Measurements from ENCODE around the gene S100A16.
A peak's percentile ranks its signal among the peaks of the same experiment; 100 is the strongest.
"Not testable (repeated sequence)": the region's sequence is repeated elsewhere in the genome, so short reads cannot be mapped to it uniquely, and the experiment has no call there.

Gene S100A16

DNA sequence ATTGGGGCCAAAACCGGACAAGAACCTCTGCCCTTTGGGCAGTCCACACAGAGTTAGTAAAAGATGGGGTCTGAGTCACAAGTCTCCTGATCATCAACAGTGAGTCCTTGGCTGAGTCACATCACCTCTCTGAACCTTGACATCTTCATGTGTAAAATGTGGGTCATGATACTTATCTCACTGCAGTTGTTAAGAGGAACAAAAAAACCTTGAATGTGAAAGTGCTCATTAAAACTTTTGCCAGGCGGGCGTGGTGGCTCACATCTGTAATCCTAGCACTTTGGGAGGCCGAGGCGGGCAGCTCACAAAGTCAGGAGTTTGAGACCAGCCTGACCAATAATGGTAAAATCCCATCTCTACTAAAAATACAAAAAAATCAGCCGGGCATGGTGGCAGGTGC is 15.7 kb downstream of the S100A16 start:
- no peak for TF ChIP-seq CTCF (conservative IDR thresholded peaks at IDR 0.05)

GRCh38 chr1:153592748-153593147 is 20.2 kb downstream of the S100A16 start:
- H3K27ac ChIP-seq = peak overlapping the region; percentile 16; the same call in 1 of the 2 replicates

More for the DNA sequence above, 15.7 kb downstream of the S100A16 start:
- no peak overlapping the region for H3K27ac ChIP-seq

DNA sequence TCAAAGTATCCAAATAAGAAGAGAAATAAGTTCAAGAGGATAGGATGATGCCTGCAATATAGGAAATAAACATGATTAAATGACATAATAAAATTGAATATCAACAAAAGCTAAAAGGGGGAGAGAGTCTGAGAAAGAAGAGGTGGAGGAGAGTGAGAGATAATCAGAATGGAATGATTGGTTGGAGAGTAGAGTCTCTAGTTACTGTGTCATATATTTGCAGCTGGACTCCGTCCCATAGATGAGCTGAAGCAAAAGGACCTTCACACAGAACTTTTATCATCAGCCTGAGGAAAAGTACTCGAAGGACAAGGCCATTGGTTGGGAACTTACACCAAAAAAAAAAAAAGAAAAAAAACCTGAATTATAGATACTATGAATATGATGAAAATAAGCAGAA is 24.5 kb downstream of the S100A16 start:
- no peak overlapping the region for H3K27ac ChIP-seq
- no peak for TF ChIP-seq CTCF (conservative IDR thresholded peaks at IDR 0.05)

More at GRCh38 chr1:153592748-153593147, 20.2 kb downstream of the S100A16 start:
- TF ChIP-seq CTCF (conservative IDR thresholded peaks at IDR 0.05) = no peak

DNA sequence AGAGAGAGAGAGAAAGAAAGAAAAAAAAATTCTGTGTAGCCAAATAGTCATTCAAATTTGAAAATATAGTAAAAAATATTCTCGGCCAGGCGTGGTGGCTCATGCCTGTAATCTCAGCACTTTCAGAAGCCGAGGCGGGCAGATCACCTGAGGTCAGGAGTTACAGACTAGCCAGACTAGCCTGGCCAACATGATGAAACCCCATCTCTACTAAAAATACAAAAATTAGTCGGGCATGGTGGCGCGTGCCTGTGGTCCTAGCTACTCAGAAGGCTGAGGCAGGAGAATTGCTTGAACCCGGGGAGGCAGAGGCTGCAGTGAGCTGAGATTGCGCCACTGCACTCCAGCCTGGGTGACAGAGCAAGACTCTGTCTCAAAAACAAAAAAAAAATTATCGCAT is 24.9 kb downstream of the S100A16 start:
- not testable (repeated sequence) for H3K27ac ChIP-seq

DNA sequence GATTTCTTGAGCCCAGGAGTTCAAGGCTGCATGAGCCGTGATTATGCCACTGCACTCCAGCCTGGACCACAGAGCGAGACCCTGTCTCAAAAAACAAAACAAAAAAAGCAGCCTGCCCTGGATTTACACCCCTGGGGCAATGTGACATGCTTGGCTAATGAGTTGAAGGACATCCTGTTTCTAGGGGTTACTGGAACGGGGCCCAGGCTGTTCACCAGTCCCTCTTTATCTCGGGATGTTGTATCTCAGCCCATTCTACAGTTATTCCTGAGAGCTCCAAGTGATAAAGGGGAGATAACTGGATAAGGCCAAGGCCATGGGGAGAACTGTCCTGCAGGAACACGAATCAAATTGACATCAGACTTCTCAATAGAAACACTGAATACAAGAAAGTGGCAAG is 25.6 kb downstream of the S100A16 start:
- TF ChIP-seq CTCF (conservative IDR thresholded peaks at IDR 0.05) = no peak
- H3K27ac ChIP-seq = no peak overlapping the region

- H3K27ac ChIP-seq = no peak overlapping the region
- TF ChIP-seq CTCF (conservative IDR thresholded peaks at IDR 0.05) = no peak
Measured at GRCh38 chr1:153586347-153586746, 26.6 kb downstream of the S100A16 start.

DNA sequence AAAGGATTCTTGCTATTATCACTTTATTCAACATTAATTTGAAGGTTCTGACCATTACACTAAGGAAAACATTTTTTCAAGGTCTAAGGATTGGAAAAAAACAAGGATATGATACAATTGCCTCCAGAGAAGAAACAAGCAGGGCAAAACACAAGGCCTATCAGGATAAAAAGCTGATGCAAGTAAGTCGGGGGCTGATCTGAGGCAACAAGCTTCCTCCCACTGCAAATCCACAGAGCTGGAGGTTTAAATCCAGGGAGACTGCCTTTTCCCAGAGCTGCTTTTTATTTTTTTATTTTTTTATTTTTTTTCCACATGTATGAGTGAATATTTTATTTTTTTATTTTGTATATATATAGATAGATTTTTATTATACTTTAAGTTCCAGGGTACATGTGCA is 27.9 kb downstream of the S100A16 start:
- H3K27ac ChIP-seq = no peak overlapping the region
- TF ChIP-seq CTCF (conservative IDR thresholded peaks at IDR 0.05) = no peak

- no peak overlapping the region for H3K27ac ChIP-seq
- TF ChIP-seq CTCF (conservative IDR thresholded peaks at IDR 0.05) = no peak
Measured at GRCh38 chr1:153583976-153584375, 29.0 kb downstream of the S100A16 start.

DNA sequence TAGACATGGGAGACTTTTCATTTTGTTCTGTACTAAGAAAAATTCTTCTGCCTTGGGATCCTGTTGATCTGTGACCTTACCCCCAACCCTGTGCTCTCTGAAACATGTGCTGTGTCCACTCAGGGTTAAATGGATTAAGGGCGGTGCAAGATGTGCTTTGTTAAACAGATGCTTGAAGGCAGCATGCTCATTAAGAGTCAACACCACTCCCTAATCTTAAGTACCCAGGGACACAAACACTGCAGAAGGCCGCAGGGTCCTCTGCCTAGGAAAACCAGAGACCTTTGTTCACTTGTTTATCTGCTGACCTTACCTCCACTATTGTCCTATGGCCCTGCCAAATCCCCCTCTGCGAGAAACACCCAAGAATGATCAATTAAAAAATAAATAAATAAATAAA is 29.4 kb downstream of the S100A16 start:
- H3K27ac ChIP-seq = not testable (repeated sequence)

DNA sequence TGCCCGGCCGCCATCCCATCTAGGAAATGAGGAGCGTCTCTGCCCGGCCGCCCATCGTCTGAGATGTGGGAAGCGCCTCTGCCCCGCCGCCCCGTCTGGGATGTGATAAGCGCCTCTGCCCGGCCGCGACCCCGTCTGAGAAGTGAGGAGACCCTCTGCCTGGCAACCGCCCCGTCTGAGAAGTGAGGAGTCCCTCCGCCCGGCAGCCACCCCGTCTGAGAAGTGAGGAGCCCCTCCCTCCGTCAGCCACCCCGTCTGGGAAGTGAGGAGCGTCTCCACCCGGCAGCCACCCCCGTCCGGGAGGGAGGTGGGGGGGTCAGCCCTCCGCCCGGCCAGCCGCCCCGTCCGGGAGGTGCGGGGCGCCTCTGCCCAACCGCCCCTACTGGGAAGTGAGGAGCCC is 30.1 kb downstream of the S100A16 start:
- H3K27ac ChIP-seq = not testable (repeated sequence)

Measured in VCaP (cell line).